ENCODE measurements around the gene SWT1.

The SWT1 gene

DNA sequence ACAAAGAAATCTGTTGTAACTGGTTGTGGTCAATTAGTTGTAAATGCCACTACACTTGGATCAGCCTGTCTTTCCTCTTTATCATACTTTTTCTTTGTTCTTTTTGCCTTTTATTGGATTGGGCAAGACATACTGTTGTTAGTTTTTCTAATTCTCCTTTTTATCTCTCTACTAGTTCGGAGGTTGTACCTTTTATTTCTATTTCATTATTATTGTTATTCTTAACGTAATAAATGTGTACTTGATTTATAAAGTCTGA lies 100.9 kb downstream of the SWT1 start:
- no peak for TF ChIP-seq ZFX (IDR thresholded peaks at IDR 0.05)
- TF ChIP-seq, protein P1, sequence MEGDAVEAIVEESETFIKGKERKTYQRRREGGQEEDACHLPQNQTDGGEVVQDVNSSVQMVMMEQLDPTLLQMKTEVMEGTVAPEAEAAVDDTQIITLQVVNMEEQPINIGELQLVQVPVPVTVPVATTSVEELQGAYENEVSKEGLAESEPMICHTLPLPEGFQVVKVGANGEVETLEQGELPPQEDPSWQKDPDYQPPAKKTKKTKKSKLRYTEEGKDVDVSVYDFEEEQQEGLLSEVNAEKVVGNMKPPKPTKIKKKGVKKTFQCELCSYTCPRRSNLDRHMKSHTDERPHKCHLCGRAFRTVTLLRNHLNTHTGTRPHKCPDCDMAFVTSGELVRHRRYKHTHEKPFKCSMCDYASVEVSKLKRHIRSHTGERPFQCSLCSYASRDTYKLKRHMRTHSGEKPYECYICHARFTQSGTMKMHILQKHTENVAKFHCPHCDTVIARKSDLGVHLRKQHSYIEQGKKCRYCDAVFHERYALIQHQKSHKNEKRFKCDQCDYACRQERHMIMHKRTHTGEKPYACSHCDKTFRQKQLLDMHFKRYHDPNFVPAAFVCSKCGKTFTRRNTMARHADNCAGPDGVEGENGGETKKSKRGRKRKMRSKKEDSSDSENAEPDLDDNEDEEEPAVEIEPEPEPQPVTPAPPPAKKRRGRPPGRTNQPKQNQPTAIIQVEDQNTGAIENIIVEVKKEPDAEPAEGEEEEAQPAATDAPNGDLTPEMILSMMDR (conservative IDR thresholded peaks at IDR 0.05) = no peak
- no peak overlapping the region for H3K27ac ChIP-seq

DNA sequence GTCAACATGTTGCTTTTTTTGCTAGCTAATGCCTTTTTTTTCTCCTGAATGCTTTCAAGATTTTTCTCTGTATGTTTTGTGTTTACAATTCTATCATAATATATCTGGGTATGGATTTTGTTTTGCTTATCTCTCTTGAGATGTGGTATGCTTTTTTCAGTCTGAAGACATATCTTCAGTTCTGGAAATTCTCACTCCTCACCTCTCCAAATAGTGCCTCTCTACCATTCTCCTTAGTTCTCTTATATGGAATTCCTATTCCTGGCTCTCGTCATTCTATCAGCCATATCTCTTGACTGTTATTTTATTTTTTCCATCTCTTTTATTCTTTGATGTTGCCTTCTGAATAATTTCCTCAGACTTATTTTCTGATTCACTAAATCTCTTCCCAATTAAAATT lies 101.7 kb downstream of the SWT1 start:
- TF ChIP-seq ZFX (IDR thresholded peaks at IDR 0.05) = no peak
- TF ChIP-seq, protein P1 (conservative IDR thresholded peaks at IDR 0.05) = no peak
- no peak overlapping the region for H3K27ac ChIP-seq

DNA sequence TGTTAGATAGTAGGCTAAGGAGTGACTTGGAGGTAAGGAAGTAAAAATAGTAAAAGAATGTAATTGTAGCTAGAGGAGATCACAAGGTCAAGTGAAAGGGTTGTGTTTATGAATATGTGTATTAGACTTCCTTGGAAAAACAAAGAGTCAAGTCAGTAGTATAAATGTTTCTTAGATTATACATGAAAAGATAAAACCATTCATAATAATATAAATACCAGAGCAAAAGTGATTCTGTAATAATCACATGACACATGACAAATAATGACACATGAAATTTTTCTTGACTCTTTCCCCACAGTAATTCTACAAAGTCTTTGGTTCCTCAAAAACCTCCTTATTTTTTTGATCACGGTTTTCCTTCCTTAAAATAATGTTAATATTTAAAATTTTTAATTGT lies 103.6 kb downstream of the SWT1 start:
- TF ChIP-seq, protein P1 (conservative IDR thresholded peaks at IDR 0.05) = no peak
- TF ChIP-seq ZFX (IDR thresholded peaks at IDR 0.05) = no peak
- no peak overlapping the region for H3K27ac ChIP-seq

DNA sequence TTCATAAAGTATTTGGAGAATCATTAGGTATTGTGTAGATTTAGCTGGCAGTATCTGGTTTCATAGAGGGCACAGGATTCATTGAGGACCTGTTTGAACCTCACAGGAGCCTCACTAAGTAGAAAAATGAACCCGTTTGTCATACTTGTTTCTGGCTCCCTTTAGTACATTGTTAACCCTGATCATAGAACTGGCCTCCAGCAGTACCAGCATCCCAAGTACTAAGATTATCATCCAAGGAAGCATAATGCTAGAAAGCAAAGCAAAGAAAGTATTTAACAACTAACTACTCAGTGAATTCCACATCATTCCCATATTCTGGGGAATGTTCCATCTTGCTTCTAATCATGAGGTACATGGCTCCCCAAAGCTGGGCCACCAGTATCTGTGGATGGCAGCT lies 105.2 kb downstream of the SWT1 start:
- H3K27ac ChIP-seq = no peak overlapping the region
- TF ChIP-seq ZFX (IDR thresholded peaks at IDR 0.05) = no peak
- TF ChIP-seq, protein P1 (conservative IDR thresholded peaks at IDR 0.05) = no peak

DNA sequence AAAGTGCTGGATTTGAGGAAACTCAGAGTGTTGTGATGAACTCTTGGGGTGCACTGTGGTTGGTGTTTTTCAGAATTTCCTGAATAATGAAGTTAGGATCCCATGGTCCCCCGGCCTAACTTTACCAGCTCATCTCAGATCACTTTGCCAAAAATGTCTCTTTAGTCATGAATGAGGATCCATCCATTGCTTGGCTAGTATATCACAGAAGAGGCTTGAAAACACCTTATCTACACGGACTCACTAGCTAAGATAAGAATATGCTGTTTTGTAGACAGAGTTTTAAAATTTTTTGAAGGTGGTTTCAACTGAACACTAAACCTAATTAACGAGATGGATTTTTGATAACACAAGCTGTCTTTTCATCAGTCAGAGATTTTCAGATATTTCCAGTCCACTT lies 106.3 kb downstream of the SWT1 start:
- H3K27ac ChIP-seq = no peak overlapping the region
- no peak for TF ChIP-seq ZFX (IDR thresholded peaks at IDR 0.05)
- TF ChIP-seq, protein P1 (conservative IDR thresholded peaks at IDR 0.05) = no peak

DNA sequence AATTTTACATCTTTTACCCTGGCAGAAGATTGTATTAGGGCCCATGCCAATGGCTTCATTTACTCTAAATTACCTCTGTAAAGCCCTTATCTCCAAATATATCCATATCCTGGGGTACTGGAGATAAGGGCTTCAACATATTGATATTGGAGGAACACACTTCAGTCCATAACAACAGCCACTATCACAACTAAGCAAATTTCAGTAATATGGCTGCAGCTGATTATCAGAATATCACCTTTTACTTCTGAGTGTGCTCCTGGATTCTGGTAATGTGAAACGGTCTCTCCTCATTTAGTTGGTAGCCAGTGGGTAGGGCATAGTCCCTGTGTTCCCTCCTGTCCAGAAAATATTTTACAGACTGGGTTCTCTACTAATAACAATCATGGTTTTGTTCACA lies 106.8 kb downstream of the SWT1 start:
- H3K27ac ChIP-seq = no peak overlapping the region
- TF ChIP-seq, protein P1 (conservative IDR thresholded peaks at IDR 0.05) = no peak
- no peak for TF ChIP-seq ZFX (IDR thresholded peaks at IDR 0.05)

DNA sequence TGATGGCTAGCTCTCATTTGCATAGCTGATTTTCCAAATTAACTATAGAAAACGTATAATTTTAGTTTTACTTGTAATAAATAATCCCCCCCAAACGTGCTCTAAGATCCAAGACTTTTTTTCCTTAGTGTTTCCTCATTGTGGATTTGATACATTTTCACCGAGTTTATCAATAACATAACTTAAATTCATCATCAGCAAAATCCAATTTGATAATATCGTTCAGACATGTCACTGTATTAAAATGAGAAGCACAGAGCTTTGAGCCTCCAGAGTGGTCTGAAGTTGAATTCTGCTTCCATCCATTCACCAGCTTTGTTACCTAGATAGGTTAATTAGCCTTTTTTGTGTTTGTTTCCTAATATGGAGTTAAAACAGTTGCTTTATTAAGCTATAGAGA lies 108.3 kb downstream of the SWT1 start:
- TF ChIP-seq, protein P1 (conservative IDR thresholded peaks at IDR 0.05) = no peak
- TF ChIP-seq ZFX (IDR thresholded peaks at IDR 0.05) = no peak
- H3K27ac ChIP-seq = no peak overlapping the region
